Measurements from ENCODE around the gene ANKRD55. TPM values are rescaled to one million over a fixed set of nuclear protein-coding genes. Genes with fewer than 3 reads are reported as not detected.

Gene ANKRD55
- total RNA-seq, 1 donor from 2014 or later, result 6.4 TPM

- intact Hi-C loops (cut with micrococcal nuclease), result loop anchor here (1.0 to 5.0 kb wide), 6 partner anchors 9 to 267 kb away; no protein-coding TSS in a partner anchor
Measured at GRCh38 chr5:56060276-56061110, 172.6 kb downstream of the ANKRD55 start.

- intact Hi-C loops (cut with micrococcal nuclease), result loop anchor here (1.0 to 5.0 kb wide), 9 partner anchors 9 to 267 kb away; no protein-coding TSS in a partner anchor
Measured at GRCh38 chr5:56059854-56060253, 173.3 kb downstream of the ANKRD55 start.

- intact Hi-C loops (cut with micrococcal nuclease), result loop anchor here (5.0 kb wide), 2 partner anchors 35 to 145 kb away; no protein-coding TSS in a partner anchor
Measured at GRCh38 chr5:56056875-56057274, 176.3 kb downstream of the ANKRD55 start.

- intact Hi-C loops (cut with micrococcal nuclease), result loop anchor here (5.0 kb wide), 2 partner anchors 36 to 146 kb away; no protein-coding TSS in a partner anchor
Measured at GRCh38 chr5:56055859-56056258, 177.3 kb downstream of the ANKRD55 start.

- intact Hi-C loops (cut with micrococcal nuclease), result loop anchor here (5.0 kb wide), 2 partner anchors 37 to 147 kb away; no protein-coding TSS in a partner anchor
Measured at GRCh38 chr5:56055287-56055686, 177.8 kb downstream of the ANKRD55 start.

GRCh38 chr5:56054666-56055065, 178.5 kb downstream of the ANKRD55 start:
- intact Hi-C loops (cut with micrococcal nuclease), result loop anchor here (5.0 kb wide), 2 partner anchors 38 to 148 kb away; no protein-coding TSS in a partner anchor

- intact Hi-C loops (cut with micrococcal nuclease), result no loop called here
Measured at GRCh38 chr5:56053363-56053762, 179.8 kb downstream of the ANKRD55 start.

- intact Hi-C loops (cut with micrococcal nuclease), result no loop called here
Measured at GRCh38 chr5:56052735-56053134, 180.4 kb downstream of the ANKRD55 start.

GRCh38 chr5:56050551-56051255, 182.4 kb downstream of the ANKRD55 start:
- intact Hi-C loops (cut with micrococcal nuclease), result loop anchor here (1.0 to 2.0 kb wide), 6 partner anchors 10 to 98 kb away; no protein-coding TSS in a partner anchor

Other genes starting within 250 kb of the ANKRD55 start
- 95.2 and 99.6 TPM in 2 replicates for gene IL6ST, start 238.4 kb downstream of the ANKRD55 start, total RNA-seq

Measured in T-helper 1 cell treated with Interleukin-12 subunit alpha and Interleukin-12 subunit beta and Interleukin-4 antibody, amounts not matched to agents 30 ng/mL and 1 ng/mL, for 36 hours (primary cell).